ENCODE data around the gene NACA2.
"Not testable (repeated sequence)": the region's sequence is repeated elsewhere in the genome, so short reads cannot be mapped to it uniquely, and the experiment has no call there.

- not testable (repeated sequence) for TF ChIP-seq CTCF (IDR thresholded peaks at IDR 0.05 in 8 of 11, conservative IDR thresholded peaks at IDR 0.05 in 3 of 11); POLR2A (IDR thresholded peaks at IDR 0.05); POLR2AphosphoS5 (IDR thresholded peaks at IDR 0.05)
Observed at GRCh38 chr17:61569525-61569924, 21.5 kb downstream of the NACA2 start.
